HepG2 (cell line): ENCODE measurements around the gene RTN4. TPM values are rescaled to one million over a fixed set of nuclear protein-coding genes. Genes with fewer than 3 reads are reported as not detected.

Experiments
- ARNT ChIP-seq: fragments of 450-650 bp; IDR thresholded peaks from 2 replicates; pipeline ENCODE4 v1.6.1; 2017
- BCL6 ChIP-seq: IDR thresholded peaks from 2 replicates; pipeline ENCODE4 v1.6.1; 2016; ENCODE audit warnings: missing genetic modification reagents, missing compliant biosample characterization
- DNMT3B ChIP-seq: conservative IDR thresholded peaks from 2 replicates; pipeline ENCODE4 v1.6.1; 2016; ENCODE audit warnings: missing biosample characterization, control low read depth
- E2F1 ChIP-seq: sonication (generic); formaldehyde crosslinking; IDR thresholded peaks from 2 replicates; pipeline ENCODE4 v1.5.0; 2020; ENCODE audit warnings: missing genetic modification reagents
- EHMT2 ChIP-seq: fragments of 200-600 bp; sonication (generic); IDR thresholded peaks from 2 replicates; pipeline ENCODE4 v1.7.0; 2017; ENCODE audit warnings: antibody characterized with exemption, low read depth, low read length, borderline replicate concordance
- HNF1A ChIP-seq, 2 experiments: sonication (generic) in 1 of 2; formaldehyde crosslinking in 1 of 2; IDR thresholded peaks; 2 replicates each; pipeline versions ENCODE4 v1.4.0 to v1.6.1; 2016 to 2020; ENCODE audit warnings: borderline replicate concordance in 1 of 2, low read depth in 1 of 2, mild to moderate bottlenecking in 1 of 2, missing genetic modification reagents in 1 of 2
- HNRNPUL1 ChIP-seq: fragments of 200-400 bp; formaldehyde crosslinking; IDR thresholded peaks from 2 replicates; pipeline ENCODE4 v1.6.1; 2017; ENCODE audit warnings: low read depth, mild to moderate bottlenecking, low read length, moderate library complexity
- IKZF1 ChIP-seq: fragments of 450-650 bp; IDR thresholded peaks from 2 replicates; pipeline ENCODE4 v1.7.1; 2016
- RXRB ChIP-seq: IDR thresholded peaks from 2 replicates; pipeline ENCODE4 v1.6.1; 2016; ENCODE audit warnings: borderline replicate concordance, missing genetic modification reagents, missing compliant biosample characterization
- SIX1 ChIP-seq: sonication (generic); formaldehyde crosslinking; IDR thresholded peaks from 2 replicates; pipeline ENCODE4 v1.4.0; 2020; ENCODE audit warnings: missing genetic modification reagents, borderline replicate concordance
- SP5 ChIP-seq: IDR thresholded peaks from 2 replicates; pipeline ENCODE4 v1.6.1; 2016; ENCODE audit warnings: low read depth, borderline replicate concordance
- ZNF20 ChIP-seq: sonication (generic); formaldehyde crosslinking; IDR thresholded peaks from 2 replicates; pipeline ENCODE4 v1.4.0; 2020; ENCODE audit warnings: mild to moderate bottlenecking, moderate library complexity, missing genetic modification reagents
- ZNF572 ChIP-seq: sonication (generic); formaldehyde crosslinking; IDR thresholded peaks from 2 replicates; pipeline ENCODE4 v1.5.1; 2020; ENCODE audit warnings: mild to moderate bottlenecking, missing genetic modification reagents
- ZNF652 ChIP-seq: IDR thresholded peaks from 2 replicates; pipeline ENCODE4 v1.6.1; 2016; ENCODE audit warnings: low read depth, borderline replicate concordance
- polyA plus RNA-seq, 8 experiments: library from polyadenylated mRNA; depleted of rRNA in 3 of 8; stranded (reverse) in 7 of 8; unstranded in 1 of 8; fragments of >200 nt; fragmentation: Illumina TruSeq in 4 of 8; extraction: Trizol in 4 of 8; gene quantifications; 2 replicates each; pipeline versions ENCODE4 v1.2.1 to v1.2.3, GENCODE V29; 2011 to 2016; ENCODE audit warnings: low read depth in 4 of 8, missing spikeins in 1 of 8, mixed read lengths in 1 of 8; ENCODE audit not compliant: insufficient read depth in 1 of 8
- total RNA-seq, 5 experiments: library from RNA; depleted of rRNA; stranded (reverse); fragments of >200 nt; fragmentation: Illumina TruSeq; extraction: Trizol; gene quantifications; 2 replicates each; pipeline ENCODE4 v1.2.3, GENCODE V29; 2016; ENCODE audit warnings: low read depth in 1 of 5
- TF ChIP-seq, protein P1 (sequence below), 2 experiments: IDR thresholded peaks; 2 replicates each; pipeline ENCODE4 v1.6.1; 2011 to 2012; ENCODE audit warnings: low read length in 2 of 2, borderline replicate concordance in 1 of 2, low read depth in 1 of 2, mild to moderate bottlenecking in 1 of 2, moderate library complexity in 1 of 2

RTN4 gene
- total and polyA plus RNA-seq, 2 of the 13 experiments (the other 11 are each of a cell fraction or from before 2014, with no cell fraction given): 98.4 to 133 TPM

DNA sequence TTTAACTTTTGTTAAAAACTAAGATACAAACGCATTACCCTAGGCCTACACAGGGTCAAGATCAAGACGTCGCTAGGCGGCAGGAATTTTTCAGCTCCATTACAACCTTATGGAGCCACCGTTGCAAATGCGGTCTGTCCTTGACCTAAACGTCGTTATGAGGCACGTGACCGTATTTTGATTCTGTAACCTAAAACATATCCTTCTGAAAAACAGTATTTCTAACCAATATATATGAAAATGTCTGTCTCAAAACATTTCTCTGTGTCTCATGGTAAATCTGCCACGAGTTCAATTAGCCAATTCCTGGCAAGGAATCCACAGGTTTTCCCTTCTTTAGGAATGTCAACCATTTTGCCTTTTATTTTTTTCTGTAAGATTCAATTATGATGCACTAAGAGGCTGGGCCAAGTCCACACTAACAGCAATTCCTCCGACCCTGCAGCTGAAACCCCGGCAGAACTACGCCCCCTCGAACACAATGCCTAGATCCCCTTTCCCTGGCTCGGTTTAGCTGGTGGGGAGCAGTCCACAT lies 1.7 kb downstream of the RTN4 start (continued):
- no peak for TF ChIP-seq RXRB (CRISPR knock-in tag)
- TF ChIP-seq DNMT3B (CRISPR knock-in tag): 0 out of 2 replicates have a peak, but pooled peaks have one; percentile 6
- 0 out of 2 replicates have a peak, but pooled peaks have one; percentile 24 for TF ChIP-seq ZNF20 (CRISPR knock-in tag)
- 0 out of 2 replicates have a peak, but pooled peaks have one; percentile 16 for TF ChIP-seq ZNF652 (CRISPR knock-in tag)
- TF ChIP-seq SIX1: 0 out of 2 replicates have a peak, but pooled peaks have one; percentile 8
- no peak for TF ChIP-seq HNRNPUL1
- no peak for TF ChIP-seq ZNF572 (CRISPR knock-in tag)
- no peak for TF ChIP-seq IKZF1
- no peak for TF ChIP-seq HNF1A (IDR thresholded peaks at IDR 0.05; ENCODE audit: low read depth)
- TF ChIP-seq HNF1A (CRISPR knock-in tag; IDR thresholded peaks at IDR 0.05; ENCODE audit: borderline replicate concordance): no peak
- 0 out of 2 replicates have a peak, but pooled peaks have one; percentile 7 for TF ChIP-seq BCL6
- TF ChIP-seq SP5: 0 out of 2 replicates have a peak, but pooled peaks have one; percentile 4
- no peak for TF ChIP-seq E2F1 (CRISPR knock-in tag)
- TF ChIP-seq, protein P1, sequence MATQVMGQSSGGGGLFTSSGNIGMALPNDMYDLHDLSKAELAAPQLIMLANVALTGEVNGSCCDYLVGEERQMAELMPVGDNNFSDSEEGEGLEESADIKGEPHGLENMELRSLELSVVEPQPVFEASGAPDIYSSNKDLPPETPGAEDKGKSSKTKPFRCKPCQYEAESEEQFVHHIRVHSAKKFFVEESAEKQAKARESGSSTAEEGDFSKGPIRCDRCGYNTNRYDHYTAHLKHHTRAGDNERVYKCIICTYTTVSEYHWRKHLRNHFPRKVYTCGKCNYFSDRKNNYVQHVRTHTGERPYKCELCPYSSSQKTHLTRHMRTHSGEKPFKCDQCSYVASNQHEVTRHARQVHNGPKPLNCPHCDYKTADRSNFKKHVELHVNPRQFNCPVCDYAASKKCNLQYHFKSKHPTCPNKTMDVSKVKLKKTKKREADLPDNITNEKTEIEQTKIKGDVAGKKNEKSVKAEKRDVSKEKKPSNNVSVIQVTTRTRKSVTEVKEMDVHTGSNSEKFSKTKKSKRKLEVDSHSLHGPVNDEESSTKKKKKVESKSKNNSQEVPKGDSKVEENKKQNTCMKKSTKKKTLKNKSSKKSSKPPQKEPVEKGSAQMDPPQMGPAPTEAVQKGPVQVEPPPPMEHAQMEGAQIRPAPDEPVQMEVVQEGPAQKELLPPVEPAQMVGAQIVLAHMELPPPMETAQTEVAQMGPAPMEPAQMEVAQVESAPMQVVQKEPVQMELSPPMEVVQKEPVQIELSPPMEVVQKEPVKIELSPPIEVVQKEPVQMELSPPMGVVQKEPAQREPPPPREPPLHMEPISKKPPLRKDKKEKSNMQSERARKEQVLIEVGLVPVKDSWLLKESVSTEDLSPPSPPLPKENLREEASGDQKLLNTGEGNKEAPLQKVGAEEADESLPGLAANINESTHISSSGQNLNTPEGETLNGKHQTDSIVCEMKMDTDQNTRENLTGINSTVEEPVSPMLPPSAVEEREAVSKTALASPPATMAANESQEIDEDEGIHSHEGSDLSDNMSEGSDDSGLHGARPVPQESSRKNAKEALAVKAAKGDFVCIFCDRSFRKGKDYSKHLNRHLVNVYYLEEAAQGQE (IDR thresholded peaks at IDR 0.05; ENCODE audit: borderline replicate concordance in 1 of 2, low read depth in 1 of 2, low read length in 2 of 2): 0 out of 4 replicates have a peak, but pooled peaks of 1 of the 2 experiments have one; percentile 19
- TF ChIP-seq ARNT: no peak
- no peak for TF ChIP-seq EHMT2
